Measurements from ENCODE around the gene TSPAN12. TPM values are rescaled to one million over a fixed set of nuclear protein-coding genes. Genes with fewer than 3 reads are reported as not detected.

Gene TSPAN12
- total RNA-seq (19.0 and 19.8 TPM in 2 replicates), polyA plus RNA-seq (6.3 and 9.3 TPM in 2 replicates), polyA minus RNA-seq (19.8 and 29.6 TPM in 2 replicates), Bru-seq, nascent RNA (percentile 59 among the genes with signal in this experiment), BruChase-seq, experiment 1, labeled RNA remaining after a 6-hour chase (percentile 71 among the genes with signal in this experiment), BruChase-seq, experiment 2, labeled RNA remaining after a 2-hour chase (percentile 59 among the genes with signal in this experiment)
- polyA plus RNA-seq (2011; cell fraction: cytosol; rRNA removed): 11.9 and 12.3 TPM in 2 replicates
- polyA plus RNA-seq (2011; cell fraction: nucleus; rRNA removed): 6.3 and 9.1 TPM in 2 replicates
- 17.2 and 22.7 TPM in 2 replicates for polyA plus RNA-seq (2012)
- 8.5 TPM for polyA minus RNA-seq (2011; cell fraction: cytosol; rRNA and poly(A)+ RNA removed)
- polyA minus RNA-seq (2011; cell fraction: nucleus; rRNA and poly(A)+ RNA removed): 7.8 and 13.0 TPM in 2 replicates
- long read RNA-seq, transcript TSPAN12-201 (8 exons, 2,798 nt): major isoform, 50 of 76 reads
- long read RNA-seq, partial matches to known transcripts: 2 of 76 reads
- long read RNA-seq, other reads (novel, unspliced or antisense): 23 of 76 reads

GRCh38 chr7:120857588-120858573, at the start of gene TSPAN12:
TSS of gene TSPAN12 (minus strand) at chr7:120858144. CDS start at chr7:120856763, 1,381 bp downstream.
- peak; percentile 93 for DNase-seq (ENCODE audit: low read depth, low spot score)

More at GRCh38 chr7:120857588-120858573, at the start of gene TSPAN12:
- Histone ChIP-seq H3K9ac (replicated peaks; ENCODE audit: extremely low read depth, insufficient read depth, low read length) (peak within 1 kb of the TSS; percentile 97), H3K4me1 (ENCODE audit: control insufficient read depth, extremely low read depth, insufficient read depth, low read length) (peaks cover 15% of the 10 kb centered on the region), H2AFZ (ENCODE audit: low read depth, low read length) (peak within 1 kb of the TSS; percentile 99), H3K4me3 (replicated peaks in 1 of 3; ENCODE audit: insufficient read depth in 1 of 3, low read depth in 1 of 3, low read length in 3 of 3) (peak within 1 kb of the TSS; percentile 86 to 98 (median 97)), H3K9me3 (replicated peaks; ENCODE audit: control insufficient read depth, insufficient read depth, low read length) (no peaks in the 10 kb centered on the region), H3K27me3 (ENCODE audit: control insufficient read depth in 2 of 2, insufficient read depth in 2 of 2, low read length in 2 of 2) (no peaks in the 10 kb centered on the region), H3K9me1 (replicated peaks; ENCODE audit: control insufficient read depth, extremely low read depth, insufficient read depth, low read length) (no peaks in the 10 kb centered on the region), H4K20me1 (replicated peaks; ENCODE audit: control insufficient read depth, extremely low read depth, insufficient read depth, low read length) (no peaks in the 10 kb centered on the region), H3K27ac (ENCODE audit: insufficient read depth, low read depth, low read length) (peak within 1 kb of the TSS; percentile 95), H3K36me3 (ENCODE audit: control insufficient read depth in 2 of 2, extremely low read depth in 1 of 2, insufficient read depth in 2 of 2, low read length in 2 of 2) (no peaks in the 10 kb centered on the region), H3K79me2 (ENCODE audit: control insufficient read depth, insufficient read depth, low read length) (no peaks in the 10 kb centered on the region), H3K4me2 (ENCODE audit: insufficient read depth, low read length) (peak within 1 kb of the TSS; percentile 98)
- ChIA-PET POLR2A (interaction anchor here (0.7 kb wide), 1 partner anchor 35 kb away, joined by 8 read pairs; no protein-coding TSS in a partner anchor), CTCF (interaction anchor here (0.6 to 1.5 kb wide), 10 partner anchors 10 to 251 kb away, joined by 3 to 13 read pairs (median 4); no protein-coding TSS in a partner anchor)
- TSS peak; percentile 62 for BruUV-seq (replicated peaks)
- TF ChIP-seq JUN (IDR thresholded peaks at IDR 0.05; ENCODE audit: borderline replicate concordance, insufficient read depth, insufficient read length, low read depth): no peak
- no peak for TF ChIP-seq GATA2 (IDR thresholded peaks at IDR 0.05; ENCODE audit: insufficient read depth, insufficient read length, low read depth, low read length)
- peak; percentile 67 to 76 for TF ChIP-seq CTCF (IDR thresholded peaks at IDR 0.05; ENCODE audit: extremely low read depth in 1 of 2, insufficient read depth in 1 of 2, low read depth in 1 of 2, low read length in 2 of 2)
- TF ChIP-seq MAX (IDR thresholded peaks at IDR 0.05; ENCODE audit: insufficient read depth, insufficient read length): no peak
- peak; percentile 31 for TF ChIP-seq POLR2A (IDR thresholded peaks at IDR 0.05; ENCODE audit: low read depth, low read length)
- TF ChIP-seq EZH2 (IDR thresholded peaks at IDR 0.05; ENCODE audit: borderline replicate concordance, low read depth, low read length, severe bottlenecking): no peak
- TF ChIP-seq FOS (IDR thresholded peaks at IDR 0.05; ENCODE audit: borderline replicate concordance, insufficient read depth, low read length): no peak
- peak; percentile 58 for TF ChIP-seq POLR2AphosphoS5 (IDR thresholded peaks at IDR 0.05; ENCODE audit: insufficient read depth, low read depth, low read length)
- peak; percentile 83 for FAIRE-seq
- intact Hi-C loops (cut with micrococcal nuclease): loop anchor here (1.0 to 10.0 kb wide), 10 partner anchors 19 to 497 kb away; partner anchors contain the start of gene ING3
- dilution Hi-C loops (cut with MboI; ENCODE audit: extremely low pct_ligation_motif_present, low sequenced_read_pairs): no loop called here

Measured in endothelial cell of umbilical vein (primary cell).